ENCODE data around the gene PRICKLE1. TPM values are rescaled to one million over a fixed set of nuclear protein-coding genes. Genes with fewer than 3 reads are reported as not detected.
A peak's percentile ranks its signal among the peaks of the same experiment; 100 is the strongest.

PRICKLE1 gene
- total and polyA plus RNA-seq, 2 experiments from 2014 or later = 7.7 to 51.7 TPM

GRCh38 chr12:42511656-42512055, 77.9 kb downstream of the PRICKLE1 start (continued):
- TF ChIP-seq REST (IDR thresholded peaks at IDR 0.05; ENCODE audit: unreplicated experiment) = no peak

GRCh38 chr12:42510823-42511222, 78.7 kb downstream of the PRICKLE1 start:
- no peak overlapping the region for H3K27ac ChIP-seq (ENCODE audit: low read depth)
- H3K4me2 ChIP-seq = 0 out of 2 replicates have a peak overlapping the region, but pooled peaks have one; percentile 36
- H2AFZ ChIP-seq = no peak overlapping the region
- Mint-ChIP-seq H3K4me3 (no peak overlapping the region), H3K4me1 (peaks cover 21% of the 10 kb centered on the region), H3K27ac (no peak overlapping the region), H3K27me3 (ENCODE audit: insufficient read depth, low read depth, poor library complexity) (no peaks in the 10 kb centered on the region), H3K36me3 (ENCODE audit: low read depth) (no peaks in the 10 kb centered on the region), H3K9me3 (no peaks in the 10 kb centered on the region; the same call in 2 of the 3 replicates)
- H3K4me3 ChIP-seq = no peak overlapping the region
- no peaks in the 10 kb centered on the region for H3K9me2 ChIP-seq (ENCODE audit: insufficient read depth)
- no peaks in the 10 kb centered on the region for H3K36me3 ChIP-seq (ENCODE audit: insufficient read depth)
- ATAC-seq (peak; percentile 97), DNase-seq (ENCODE audit: low spot score) (peak; percentile 59)
- no peaks in the 10 kb centered on the region for H3K79me2 ChIP-seq (replicated peaks; ENCODE audit: insufficient read depth)
- H3K27me3 ChIP-seq (ENCODE audit: insufficient read depth) = no peaks in the 10 kb centered on the region
- H3F3A ChIP-seq (replicated peaks; ENCODE audit: low read depth) = no peaks in the 10 kb centered on the region
- TF ChIP-seq ZNF462 (CRISPR knock-in tag; IDR thresholded peaks at IDR 0.05) = peak; percentile 66; the same call in 1 of the 2 replicates
- no peak for TF ChIP-seq ZNF114 (CRISPR knock-in tag; IDR thresholded peaks at IDR 0.05)
- H3K4me1 ChIP-seq (ENCODE audit: insufficient read depth) = peaks cover 11% of the 10 kb centered on the region; the same call in 1 of the 2 replicates
- H4K20me1 ChIP-seq (replicated peaks; ENCODE audit: insufficient read depth) = no peaks in the 10 kb centered on the region
